Jurkat, Clone E6-1 (cell line): ENCODE results near the gene PDCD5. TPM values are rescaled to one million over a fixed set of nuclear protein-coding genes. Genes with fewer than 3 reads are reported as not detected.
"Not testable (repeated sequence)": the region's sequence is repeated elsewhere in the genome, so short reads cannot be mapped to it uniquely, and the experiment has no call there.

ENCODE experiments used
- DNase-seq: peaks from one replicate; pipeline ENCODE4 v3.0.0-alpha.2; 2011; ENCODE audit warnings: low read depth, low spot score
- H3K4me3 ChIP-seq: 2 replicates; pipeline ENCODE4 v1.5.1; 2011; ENCODE audit warnings: mild to moderate bottlenecking, low read length, control low read depth, moderate library complexity
- polyA plus RNA-seq: library from polyadenylated mRNA; unstranded; fragments of >200 nt; gene quantifications from one replicate; pipeline ENCODE4 v1.2.1, GENCODE V29; 2012; ENCODE audit warnings: missing spikeins; ENCODE audit not compliant: insufficient read length, insufficient read depth

PDCD5 gene
- polyA plus RNA-seq, result 296 TPM

- peak within 1 kb of the TSS; percentile 82 for H3K4me3 ChIP-seq
- DNase-seq, result peak; percentile 82
Observed at GRCh38 chr19:32580901-32581704, at the start of gene PDCD5. PDCD5 (plus strand) TSS chr19:32581190; CDS start chr19:32581262, 72 bp downstream.

- no peak for DNase-seq
- no peak overlapping the region for H3K4me3 ChIP-seq
Observed at GRCh38 chr19:32532233-32532632, 48.8 kb upstream of the PDCD5 start.

GRCh38 chr19:32537580-32537979 lies 43.4 kb upstream of the PDCD5 start:
- H3K4me3 ChIP-seq, result no peak overlapping the region
- DNase-seq, result no peak

GRCh38 chr19:32539240-32539916 lies 41.6 kb upstream of the PDCD5 start:
- no peak for DNase-seq
- H3K4me3 ChIP-seq, result no peak overlapping the region

- no peak for DNase-seq
- H3K4me3 ChIP-seq, result no peak overlapping the region
Observed at GRCh38 chr19:32540621-32541020, 40.4 kb upstream of the PDCD5 start.

- DNase-seq, H3K4me3 ChIP-seq: not testable (repeated sequence)
Observed at GRCh38 chr19:32541376-32541775, 39.6 kb upstream of the PDCD5 start.

- DNase-seq, result no peak
- H3K4me3 ChIP-seq, result no peak overlapping the region
Observed at GRCh38 chr19:32542477-32543108, 38.4 kb upstream of the PDCD5 start.

GRCh38 chr19:32543115-32543900 lies 37.7 kb upstream of the PDCD5 start:
- H3K4me3 ChIP-seq, result no peak overlapping the region
- DNase-seq, result no peak

GRCh38 chr19:32544917-32545316 lies 36.1 kb upstream of the PDCD5 start:
- no peak for DNase-seq
- no peak overlapping the region for H3K4me3 ChIP-seq

- H3K4me3 ChIP-seq, result no peak overlapping the region
- no peak for DNase-seq
Observed at GRCh38 chr19:32550666-32551065, 30.3 kb upstream of the PDCD5 start.

- no peak for DNase-seq
- H3K4me3 ChIP-seq, result no peak overlapping the region
Observed at GRCh38 chr19:32555786-32556185, 25.2 kb upstream of the PDCD5 start.

GRCh38 chr19:32558607-32559228 lies 22.3 kb upstream of the PDCD5 start:
- DNase-seq, result no peak
- H3K4me3 ChIP-seq, result no peak overlapping the region

GRCh38 chr19:32563761-32564160 lies 17.2 kb upstream of the PDCD5 start:
- H3K4me3 ChIP-seq, result no peak overlapping the region
- no peak for DNase-seq

GRCh38 chr19:32566246-32566830 lies 14.7 kb upstream of the PDCD5 start:
- no peak overlapping the region for H3K4me3 ChIP-seq
- no peak for DNase-seq

GRCh38 chr19:32567486-32567885 lies 13.5 kb upstream of the PDCD5 start:
- no peak for DNase-seq

GRCh38 chr19:32570081-32570785 lies 10.8 kb upstream of the PDCD5 start:
- DNase-seq, result peak; percentile 51

More at GRCh38 chr19:32567486-32567885, 13.5 kb upstream of the PDCD5 start:
- H3K4me3 ChIP-seq, result no peak overlapping the region

GRCh38 chr19:32571471-32572075 lies 9.4 kb upstream of the PDCD5 start:
- not testable (repeated sequence) for H3K4me3 ChIP-seq, DNase-seq

More at GRCh38 chr19:32570081-32570785, 10.8 kb upstream of the PDCD5 start:
- H3K4me3 ChIP-seq, result no peak overlapping the region
